Glomerular visceral epithelial cell (primary cell): ENCODE data around the gene UBR3.
"Not testable (repeated sequence)": the region's sequence is repeated elsewhere in the genome, so short reads cannot be mapped to it uniquely, and the experiment has no call there.

ENCODE experiments used
- DNase-seq: peaks from one replicate; pipeline ENCODE4 v3.0.0-alpha.2; 2016; ENCODE audit errors: extremely low spot score

The UBR3 gene

GRCh38 chr2:169933124-169933711 lies 106.0 kb downstream of the UBR3 start:
- DNase-seq: peak; percentile 32

GRCh38 chr2:169936652-169937051 lies 109.4 kb downstream of the UBR3 start:
- DNase-seq: not testable (repeated sequence)

DNA sequence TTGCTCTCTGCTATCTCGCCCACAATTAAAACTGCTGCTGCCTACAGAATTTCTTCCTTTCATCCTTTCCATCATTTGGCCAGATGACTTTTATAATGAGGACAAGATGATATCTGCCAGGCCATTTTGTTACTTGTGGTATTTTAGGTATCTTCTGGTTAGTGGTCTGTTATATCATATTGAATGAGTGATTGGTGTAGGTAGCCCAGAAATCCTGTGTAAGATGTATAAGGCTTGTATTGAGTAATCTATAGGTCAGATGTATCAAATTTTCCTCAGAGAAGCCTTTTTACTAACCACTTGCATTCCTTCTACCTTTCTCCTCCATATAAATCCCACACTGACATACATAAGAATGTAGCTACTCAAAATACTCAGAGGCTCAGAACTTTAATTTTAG lies 118.3 kb downstream of the UBR3 start:
- DNase-seq: no peak

GRCh38 chr2:169946092-169946491 lies 118.8 kb downstream of the UBR3 start:
- no peak for DNase-seq

- DNase-seq: no peak
These were observed 119.3 kb downstream of the UBR3 start for GRCh38 chr2:169946546-169946945.

DNA sequence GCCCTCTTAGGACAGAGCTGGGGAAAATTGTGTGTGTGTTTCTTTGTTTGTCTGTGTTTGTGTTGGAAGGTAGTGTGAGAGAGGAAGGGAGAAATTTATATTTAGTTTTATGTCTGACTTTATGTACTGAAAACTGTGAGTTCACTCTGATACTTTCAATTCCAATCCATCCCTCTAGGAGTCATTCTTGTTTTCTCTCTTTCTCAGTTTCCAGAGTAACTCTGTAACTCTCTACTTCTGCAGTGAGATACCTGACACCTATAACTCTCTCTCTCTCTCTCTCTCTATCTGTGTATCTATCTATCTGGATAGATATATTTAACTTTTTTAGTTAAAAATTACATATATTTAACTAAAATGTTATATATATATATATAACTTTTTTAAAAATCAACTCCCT lies 128.7 kb downstream of the UBR3 start:
- DNase-seq: no peak

DNA sequence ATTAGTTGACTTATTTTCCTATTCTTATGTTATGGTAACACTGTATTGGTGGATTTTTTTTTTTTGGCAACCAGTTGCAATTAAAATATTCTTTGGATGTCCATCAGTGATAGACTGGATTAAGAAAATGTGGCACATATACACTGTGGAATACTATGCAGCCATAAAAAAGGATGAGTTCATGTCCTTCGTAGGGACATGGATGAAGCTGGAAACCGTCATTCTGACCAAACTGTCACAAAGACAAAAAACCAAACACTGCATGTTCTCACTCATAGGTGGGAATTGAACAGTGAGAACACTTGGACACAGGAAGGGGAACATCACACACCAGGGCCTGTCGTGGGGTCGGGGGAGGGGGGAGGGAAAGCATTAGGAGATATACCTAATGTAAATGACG lies 130.0 kb downstream of the UBR3 start:
- DNase-seq: not testable (repeated sequence)

DNA sequence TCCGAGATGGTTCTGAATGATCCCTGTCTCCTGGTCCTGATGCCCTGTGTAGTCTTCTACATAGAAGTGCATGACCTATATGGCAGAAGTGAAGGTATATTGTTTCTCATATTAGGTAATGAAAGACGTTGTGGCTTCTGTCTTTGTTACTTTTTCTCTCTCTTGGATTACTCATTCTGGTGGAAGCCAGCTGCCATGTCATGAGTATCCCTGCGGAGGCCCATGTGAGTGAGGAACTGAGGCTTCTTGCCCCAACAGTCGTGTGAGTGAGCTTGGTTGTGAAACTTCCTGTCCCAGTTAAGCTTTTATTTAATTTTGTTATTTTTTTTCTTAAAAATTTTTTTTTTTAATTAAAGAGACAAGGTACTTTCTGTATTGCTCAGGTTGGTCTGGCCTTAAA lies 134.7 kb downstream of the UBR3 start:
- peak; percentile 5 for DNase-seq

DNA sequence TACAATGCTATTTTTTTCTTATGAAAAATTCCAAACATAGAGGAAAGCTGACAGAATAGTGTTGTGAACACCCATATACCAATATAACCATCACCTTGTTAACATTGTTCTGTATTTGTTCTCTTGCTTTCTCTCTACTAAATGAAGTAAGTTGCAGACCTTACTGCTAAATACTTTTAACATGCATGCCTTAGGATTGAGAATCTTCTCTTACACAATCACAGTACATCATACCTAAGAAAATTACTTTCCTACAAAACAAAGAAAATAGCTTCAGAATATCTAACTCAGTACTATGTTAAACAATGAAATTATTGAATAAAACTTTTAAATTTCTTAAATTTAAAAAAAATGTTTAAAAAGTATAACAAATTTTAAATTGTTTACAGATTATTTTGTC lies 136.5 kb downstream of the UBR3 start:
- DNase-seq: no peak

GRCh38 chr2:169964740-169965139 lies 137.5 kb downstream of the UBR3 start:
- DNase-seq: no peak

DNA sequence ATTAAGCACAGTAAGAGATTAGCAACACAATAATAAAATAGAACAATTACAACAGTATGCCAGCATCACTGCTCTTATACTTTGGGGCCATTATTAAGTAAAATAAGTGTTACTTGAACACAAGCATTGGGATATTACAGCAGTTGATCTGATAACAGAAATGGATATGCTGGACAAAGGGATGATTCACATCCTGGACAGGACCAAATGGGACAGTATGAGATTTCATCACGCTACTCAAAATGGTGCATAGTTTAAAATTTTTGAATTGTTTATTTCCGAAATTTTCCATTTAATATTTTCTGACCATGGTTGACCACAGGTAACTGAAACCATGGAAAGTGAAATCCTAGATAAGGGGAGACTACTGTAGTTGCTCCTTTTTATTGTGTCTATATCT lies 138.2 kb downstream of the UBR3 start:
- no peak for DNase-seq

DNA sequence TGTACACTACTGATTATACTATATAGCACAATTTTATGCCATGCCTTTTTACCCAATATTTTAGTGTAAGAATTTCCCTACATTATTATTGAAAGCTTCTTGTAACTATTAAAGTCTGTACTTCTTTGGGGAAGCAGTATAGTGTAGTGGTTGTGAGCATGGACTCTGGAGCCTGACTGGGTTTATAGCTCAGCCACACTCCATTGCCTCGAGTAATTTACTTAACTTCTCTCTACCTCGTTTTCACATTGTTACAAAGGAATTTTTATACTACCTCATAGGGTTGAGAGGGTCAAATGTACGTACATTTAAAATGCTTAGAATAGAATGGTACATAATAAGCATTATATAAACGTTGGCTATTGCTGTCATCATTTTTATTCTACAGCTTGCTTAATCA lies 139.2 kb downstream of the UBR3 start:
- no peak for DNase-seq

- DNase-seq: no peak
These were observed 141.5 kb downstream of the UBR3 start for GRCh38 chr2:169968743-169969142.

- no peak for DNase-seq
These were observed 148.0 kb downstream of the UBR3 start for GRCh38 chr2:169975221-169975620.

DNA sequence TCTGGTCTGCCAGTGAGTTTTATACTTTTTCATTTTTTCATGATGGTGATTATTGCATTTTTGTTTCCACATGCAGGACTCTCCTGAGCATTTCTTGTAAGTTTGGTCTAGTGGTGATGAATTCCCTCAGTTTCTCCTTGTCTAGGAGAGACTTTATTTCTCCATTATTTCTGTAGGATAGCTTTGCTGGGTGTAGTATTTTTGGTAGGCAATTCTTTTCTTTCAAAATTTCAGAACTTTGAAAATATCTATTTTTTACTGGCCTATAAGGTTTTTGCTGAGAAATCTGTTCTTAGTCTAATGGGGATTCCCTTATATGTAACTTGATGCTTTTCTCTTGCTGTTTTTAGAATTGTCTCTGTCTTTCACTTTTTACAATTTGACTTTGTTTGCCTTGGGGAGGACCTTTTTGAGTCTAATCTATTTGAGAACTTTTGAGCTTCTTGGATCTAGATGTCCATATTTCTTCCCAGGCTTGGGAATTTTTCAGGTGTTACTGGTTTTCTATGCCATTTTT lies 149.1 kb downstream of the UBR3 start:
- DNase-seq: no peak

- DNase-seq: no peak
These were observed 150.3 kb downstream of the UBR3 start for GRCh38 chr2:169977530-169977929.

DNA sequence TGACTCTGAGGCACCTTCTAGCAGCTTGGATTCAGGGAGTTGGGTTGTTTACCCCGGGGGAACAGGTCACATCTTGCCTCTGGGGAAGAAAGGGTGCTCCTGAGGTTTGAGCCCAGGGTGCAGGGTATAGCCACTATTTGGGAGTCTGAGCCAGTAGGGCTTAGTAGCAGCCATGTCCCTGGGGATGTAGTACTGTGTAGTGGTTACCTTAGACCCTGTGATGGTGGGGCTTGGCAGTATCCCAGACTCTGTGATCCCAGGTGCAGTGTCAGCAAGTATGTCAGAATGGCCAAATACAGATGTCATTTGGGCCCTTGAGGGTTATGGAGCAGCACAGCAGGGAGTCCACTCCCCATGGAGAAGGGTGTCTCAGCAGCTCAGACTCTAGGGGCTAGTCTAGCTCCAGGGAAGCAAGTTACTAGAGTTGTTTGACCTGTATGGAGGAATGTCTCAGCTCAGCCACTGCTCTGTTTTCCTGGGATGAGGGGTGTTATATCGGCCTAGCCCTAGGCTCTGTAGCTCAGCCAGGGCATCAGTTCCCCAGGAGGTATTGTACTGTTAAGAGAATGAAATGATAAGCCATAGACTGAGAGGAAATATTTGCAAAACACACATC lies 151.3 kb downstream of the UBR3 start:
- no peak for DNase-seq

- no peak for DNase-seq
These were observed 151.8 kb downstream of the UBR3 start for GRCh38 chr2:169979025-169979424.

DNA sequence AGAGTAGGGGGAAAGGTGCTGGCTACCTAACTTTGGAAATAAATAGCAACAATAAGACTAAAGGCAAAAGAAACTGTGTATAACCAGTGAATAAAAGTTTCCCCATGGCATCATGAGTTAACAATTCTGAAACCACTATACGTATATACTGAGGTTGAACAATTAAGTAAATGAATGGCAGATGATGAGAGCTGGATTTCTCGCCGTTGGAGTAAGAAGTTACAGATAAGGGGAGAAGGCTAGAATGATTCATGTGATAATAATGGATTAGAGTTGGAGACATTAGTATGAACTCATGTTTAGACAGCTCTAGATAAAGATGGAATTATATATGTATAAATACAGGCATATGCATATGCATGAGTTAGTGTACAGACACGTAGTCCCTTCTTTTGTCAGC lies 152.7 kb downstream of the UBR3 start:
- no peak for DNase-seq

GRCh38 chr2:169980643-169981042 lies 153.4 kb downstream of the UBR3 start:
- no peak for DNase-seq

- DNase-seq: no peak
These were observed 155.7 kb downstream of the UBR3 start for GRCh38 chr2:169982929-169983328.

- DNase-seq: no peak
These were observed 156.3 kb downstream of the UBR3 start for GRCh38 chr2:169983506-169983905.

GRCh38 chr2:169984145-169984544 lies 156.9 kb downstream of the UBR3 start:
- DNase-seq: no peak

GRCh38 chr2:169994752-169995151 lies 167.5 kb downstream of the UBR3 start:
- no peak for DNase-seq
